HG03175 (cell line): Measurements from ENCODE around the gene PLOD3.

Experiments
- ATAC-seq: cut with Tn5 transposase; IDR thresholded peaks from one replicate; pipeline ENCODE4 v1.9.1; 2021; ENCODE audit warnings: mild to moderate bottlenecking, moderate library complexity; ENCODE audit not compliant: unreplicated experiment

Gene PLOD3

DNA sequence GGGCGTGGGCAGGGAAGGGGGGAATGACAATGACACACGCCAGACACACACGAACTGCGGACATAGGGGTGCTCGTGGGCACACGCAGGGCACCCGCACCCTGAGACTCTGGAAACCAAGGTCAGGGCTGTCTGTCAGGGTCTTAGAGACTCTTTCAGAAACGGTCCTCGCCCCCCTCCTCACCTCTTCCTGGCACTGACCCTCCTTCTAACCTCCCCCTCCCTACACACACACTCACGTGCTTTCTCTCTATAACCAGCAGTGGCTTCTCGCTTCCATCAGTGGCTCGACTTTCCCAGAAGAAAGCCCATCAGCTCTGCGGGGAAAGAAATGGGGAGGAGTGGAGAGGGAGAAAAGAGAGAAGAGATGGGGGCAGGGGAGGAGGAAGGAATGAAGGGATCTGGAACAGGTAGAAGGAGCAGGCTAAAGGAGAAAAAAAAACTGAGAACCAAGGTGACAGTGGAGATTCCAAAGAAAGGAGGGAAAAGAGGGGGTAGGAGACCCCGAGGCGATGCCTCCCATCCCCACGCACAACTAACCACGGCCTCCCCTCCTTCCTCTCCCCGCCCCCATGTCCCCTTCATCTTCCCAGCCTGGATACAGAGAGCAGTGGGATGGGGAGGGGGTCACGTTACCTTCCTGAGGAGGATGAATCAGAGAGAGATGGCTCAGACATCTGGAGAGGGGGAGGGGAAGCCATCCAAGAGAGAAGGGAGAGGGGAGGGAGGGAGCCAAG is 50.3 kb downstream of the PLOD3 start:
- no peak for ATAC-seq

DNA sequence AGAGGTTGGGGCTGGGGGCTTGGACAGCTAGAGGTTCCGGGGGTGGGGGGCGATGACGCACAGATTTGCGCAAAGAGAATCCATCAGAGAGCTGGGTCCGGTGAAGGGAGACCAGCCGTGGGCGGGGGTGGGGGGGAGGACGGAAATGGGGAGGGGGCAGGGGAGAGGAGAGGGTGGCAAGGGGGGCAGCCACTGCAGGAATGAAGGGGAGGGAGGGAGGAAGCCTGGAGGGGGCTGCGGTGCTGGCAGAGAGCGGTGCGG is 50.8 kb downstream of the PLOD3 start:
- ATAC-seq: no peak

DNA sequence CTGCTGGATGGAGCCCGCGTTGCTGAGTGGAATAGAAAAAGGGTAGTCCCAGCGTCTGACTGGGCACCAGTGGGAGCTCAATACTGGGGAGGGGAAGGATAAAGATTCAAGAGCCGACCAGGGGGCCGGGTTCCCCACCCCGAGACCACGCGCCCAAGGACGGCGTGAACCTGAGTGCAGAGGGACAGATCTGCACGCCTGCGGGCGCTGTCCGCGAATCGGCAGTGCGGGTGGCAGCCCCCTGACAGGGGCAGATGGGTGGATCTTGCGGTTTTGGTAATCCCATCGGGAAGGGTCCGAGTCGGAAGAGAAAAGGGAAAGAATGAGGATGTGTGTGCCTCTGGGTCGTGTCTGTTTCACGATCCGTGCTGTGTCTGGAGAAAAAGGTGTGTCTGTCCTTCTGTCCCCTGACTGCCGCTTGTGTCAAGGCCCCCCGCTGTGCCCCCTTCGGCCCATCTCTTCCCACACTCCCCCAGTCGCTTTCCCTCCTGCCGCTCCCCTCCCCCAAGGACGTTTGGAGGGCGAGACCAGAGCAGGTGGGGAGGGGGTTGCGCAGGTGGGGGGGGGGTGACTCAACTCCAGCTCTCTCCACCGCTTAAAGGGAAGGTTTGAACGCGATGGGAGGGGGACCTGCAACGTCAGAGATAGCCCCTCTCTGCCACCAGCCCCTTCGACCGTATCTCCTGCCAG is 51.3 kb downstream of the PLOD3 start:
- no peak for ATAC-seq

DNA sequence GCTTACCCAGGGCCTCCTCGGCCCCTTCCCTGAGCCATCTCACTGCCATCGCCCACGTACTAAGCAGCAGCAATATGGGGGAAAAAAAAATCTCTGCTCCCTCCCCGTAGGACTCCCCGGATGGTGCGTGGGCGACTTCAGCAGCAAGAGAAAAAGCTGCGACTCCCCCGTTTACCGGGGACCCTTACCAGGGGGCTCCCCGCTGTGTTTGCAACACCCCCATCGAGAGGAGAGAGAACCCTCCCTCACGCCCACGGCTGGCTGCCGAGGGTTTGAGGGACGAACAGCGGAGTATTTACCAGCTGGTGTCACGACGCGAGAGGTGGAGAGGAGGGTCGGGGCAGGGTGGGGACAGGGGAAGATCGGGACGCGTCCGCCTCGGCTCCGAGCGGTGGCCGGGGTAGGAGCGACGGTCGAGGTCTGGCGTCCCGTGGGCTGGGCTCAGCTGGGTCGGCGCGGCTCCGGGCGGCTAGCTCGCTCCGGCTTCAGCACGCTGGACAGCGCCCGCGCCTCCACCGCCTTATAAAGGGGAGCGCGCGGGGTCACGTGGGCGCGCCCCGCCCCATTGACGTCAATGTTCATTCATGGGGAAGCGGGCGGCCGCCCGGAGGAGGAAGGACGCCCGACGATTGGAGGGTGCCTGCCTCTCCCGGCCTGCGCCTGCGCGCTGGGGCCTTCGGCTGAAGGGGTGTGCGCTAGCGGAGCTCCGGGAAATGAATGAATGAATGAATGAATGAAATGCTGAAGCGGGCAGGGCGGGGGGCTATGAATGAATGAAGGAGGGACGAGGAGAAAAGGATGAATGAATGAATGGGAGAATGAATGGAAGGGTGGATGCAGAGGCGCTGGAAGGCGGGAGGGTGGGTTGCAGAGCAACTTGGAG is 52.1 kb downstream of the PLOD3 start, which contains the start of gene VGF:
VGF (minus strand) TSS at position 495 of the 883 bp plus-strand sequence. CDS start 726 bp downstream, outside the sequence.
- peak; percentile 66 for ATAC-seq

DNA sequence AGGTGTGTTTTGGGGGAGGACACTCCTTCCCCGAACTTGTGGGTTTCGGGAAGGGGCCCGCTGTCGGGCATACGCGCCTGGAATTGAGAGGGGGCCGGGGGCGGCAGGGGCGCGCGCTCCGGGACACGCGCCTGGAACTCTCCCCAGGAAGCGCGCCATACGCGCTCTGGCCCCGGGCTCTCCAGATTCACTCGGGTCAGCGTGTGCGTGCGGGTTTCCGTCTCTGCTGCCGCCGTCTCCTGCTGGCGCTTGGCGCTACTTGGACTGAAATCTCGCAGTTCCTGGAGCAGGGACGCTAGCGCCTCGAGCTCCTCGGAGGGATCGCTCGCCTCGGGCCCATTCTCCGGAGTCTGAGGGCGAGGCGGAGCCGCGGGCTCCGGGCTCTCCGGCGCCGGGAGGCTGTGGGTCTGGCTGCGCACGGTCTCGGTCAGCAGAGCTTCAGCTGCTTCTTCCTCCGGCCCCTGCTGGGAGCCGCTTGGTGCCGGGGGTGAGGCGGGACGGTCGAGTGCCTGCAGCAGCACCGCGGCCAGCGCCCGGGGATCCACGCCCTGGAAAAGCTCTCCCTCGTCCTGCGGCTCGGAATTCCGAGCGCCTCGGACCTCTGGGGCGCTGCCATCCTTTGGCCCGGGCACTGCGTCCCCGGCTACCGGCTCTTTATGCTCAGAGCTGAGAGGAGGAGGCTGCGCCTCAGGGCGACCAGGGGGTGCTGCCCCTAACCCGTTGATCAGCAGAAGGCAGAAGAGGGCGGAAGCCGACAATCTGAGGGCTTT is 53.1 kb downstream of the PLOD3 start:
- ATAC-seq: no peak

DNA sequence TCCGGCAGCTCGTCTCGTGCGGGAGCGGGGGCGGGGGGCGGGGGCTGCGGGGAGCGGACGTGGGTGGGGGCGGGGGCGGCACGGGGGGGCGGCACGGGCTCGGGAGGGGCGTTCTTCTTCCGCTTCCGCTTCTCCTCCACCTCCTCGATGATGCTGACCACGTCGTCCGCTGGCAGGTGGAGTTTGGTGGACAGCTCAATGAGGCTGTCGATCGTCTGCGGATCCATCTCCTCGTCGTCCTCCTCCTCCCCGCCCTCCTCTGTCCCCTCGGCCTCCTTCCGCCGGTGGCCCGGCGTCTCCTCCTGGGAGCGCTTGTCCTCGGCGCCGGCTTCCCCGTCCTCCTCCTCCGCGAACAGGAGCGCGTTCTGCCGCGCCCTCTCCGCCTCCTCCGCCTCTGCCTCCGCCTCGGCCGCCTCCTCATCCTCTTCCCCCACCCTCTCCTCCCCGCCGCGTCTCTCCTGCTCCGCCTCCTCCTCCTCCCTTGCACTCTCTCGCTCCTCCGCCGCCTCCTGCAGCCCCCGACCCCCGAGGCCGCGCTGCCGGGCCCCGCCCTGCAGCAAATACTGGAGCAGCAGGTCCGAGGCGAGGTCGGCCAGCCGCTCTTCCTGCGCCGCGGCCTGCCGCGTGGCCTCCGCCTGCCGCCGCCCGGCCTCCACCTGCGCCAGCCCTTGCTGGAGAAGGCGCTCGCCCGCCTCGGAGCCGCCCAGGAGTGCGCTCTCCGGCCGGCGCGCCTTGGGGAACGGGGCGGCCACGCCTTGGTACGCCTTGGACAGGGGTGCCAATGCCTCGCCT is 53.9 kb downstream of the PLOD3 start:
- no peak for ATAC-seq

DNA sequence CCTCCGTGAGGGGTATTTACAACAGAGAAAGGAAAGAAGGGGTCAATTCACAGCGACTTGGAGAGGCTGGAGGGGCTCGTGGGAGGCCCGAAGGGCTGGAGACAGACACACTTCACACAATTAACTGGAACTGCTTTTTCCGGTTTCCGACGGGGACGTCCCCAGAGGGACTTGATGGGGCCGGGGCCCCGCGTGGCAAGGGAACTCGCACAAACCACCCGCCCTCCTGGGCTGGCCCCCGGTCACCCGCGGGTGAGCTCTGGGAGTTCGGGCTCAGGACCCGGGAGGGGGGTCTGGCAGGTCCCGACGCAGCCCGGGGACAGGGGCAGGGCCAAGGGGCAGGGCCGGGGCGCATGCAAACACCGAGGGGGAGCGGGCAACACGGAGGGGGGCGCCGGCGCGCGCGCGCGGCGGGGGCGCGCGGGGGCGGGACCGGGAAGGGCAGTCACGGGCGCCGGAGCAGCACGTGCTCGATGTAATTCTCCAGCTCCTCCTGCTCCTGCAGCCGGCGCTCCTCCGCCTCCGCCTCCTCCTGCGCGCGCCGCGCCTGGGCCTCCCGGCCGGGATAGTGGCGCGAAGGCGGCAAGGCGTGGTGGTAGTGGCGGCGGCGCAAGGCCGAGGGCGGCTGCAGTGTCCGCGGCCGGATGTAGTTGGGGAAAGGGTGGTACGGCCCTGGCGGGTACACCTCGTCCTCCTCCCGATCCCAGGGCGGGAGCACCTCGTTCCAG is 54.7 kb downstream of the PLOD3 start:
- no peak for ATAC-seq

DNA sequence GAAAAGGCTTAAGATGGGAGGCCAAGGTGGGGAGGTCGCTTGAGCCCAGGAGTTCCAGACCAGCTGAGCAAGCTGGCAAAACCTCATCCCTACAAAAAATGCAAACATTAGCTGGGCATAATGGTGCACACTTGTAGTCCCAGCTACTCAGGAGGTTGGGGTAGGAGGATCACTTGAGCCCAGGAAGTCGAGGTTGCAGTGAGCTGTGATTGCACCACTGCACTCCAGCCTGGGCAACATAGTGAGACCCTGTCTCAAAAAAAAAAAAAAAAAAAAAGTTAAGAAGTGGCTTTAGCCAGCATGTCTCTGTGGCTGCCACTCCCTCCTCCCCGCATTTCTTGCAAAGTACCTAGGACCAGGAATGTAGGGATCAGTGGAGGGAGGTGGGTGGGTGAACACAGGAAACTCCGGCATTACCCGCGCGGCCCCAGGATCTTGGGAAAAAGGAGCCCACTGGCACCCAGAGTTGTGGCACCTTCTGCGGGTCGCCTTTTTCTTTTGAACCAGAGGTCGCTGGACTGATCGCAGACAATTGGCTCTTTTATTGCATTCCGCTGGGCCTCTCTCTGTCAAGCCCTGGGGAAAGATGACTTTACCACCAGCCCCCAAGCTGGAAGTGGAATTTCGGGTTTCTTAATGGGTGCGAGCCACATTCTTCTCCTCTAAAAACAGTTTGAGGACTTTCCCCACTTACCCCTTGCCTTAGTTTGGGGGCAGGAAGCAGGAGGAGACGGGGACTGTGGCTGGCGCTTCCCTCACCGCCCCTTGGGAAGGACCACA is 55.5 kb downstream of the PLOD3 start:
- no peak for ATAC-seq

DNA sequence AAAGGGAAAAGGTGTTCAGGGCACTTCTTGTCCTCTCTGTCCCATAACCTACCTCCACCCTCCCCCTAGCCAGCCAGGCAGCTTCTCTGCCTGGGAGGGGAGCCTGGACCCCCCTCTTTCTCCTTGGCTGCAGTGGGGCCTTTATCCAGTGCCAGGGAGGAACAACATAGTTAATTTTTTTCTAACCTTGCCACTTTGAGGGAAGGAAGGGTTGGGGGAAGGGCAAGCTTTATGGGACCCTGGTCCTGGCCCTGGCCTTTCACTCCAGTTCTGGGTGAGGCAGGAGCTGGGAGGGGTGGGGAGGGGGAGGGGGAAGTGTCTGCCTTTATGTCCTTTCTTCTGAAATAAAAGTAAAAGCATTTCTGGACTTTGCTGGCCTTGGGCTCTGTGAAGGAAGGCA is 56.5 kb downstream of the PLOD3 start:
- ATAC-seq: no peak

DNA sequence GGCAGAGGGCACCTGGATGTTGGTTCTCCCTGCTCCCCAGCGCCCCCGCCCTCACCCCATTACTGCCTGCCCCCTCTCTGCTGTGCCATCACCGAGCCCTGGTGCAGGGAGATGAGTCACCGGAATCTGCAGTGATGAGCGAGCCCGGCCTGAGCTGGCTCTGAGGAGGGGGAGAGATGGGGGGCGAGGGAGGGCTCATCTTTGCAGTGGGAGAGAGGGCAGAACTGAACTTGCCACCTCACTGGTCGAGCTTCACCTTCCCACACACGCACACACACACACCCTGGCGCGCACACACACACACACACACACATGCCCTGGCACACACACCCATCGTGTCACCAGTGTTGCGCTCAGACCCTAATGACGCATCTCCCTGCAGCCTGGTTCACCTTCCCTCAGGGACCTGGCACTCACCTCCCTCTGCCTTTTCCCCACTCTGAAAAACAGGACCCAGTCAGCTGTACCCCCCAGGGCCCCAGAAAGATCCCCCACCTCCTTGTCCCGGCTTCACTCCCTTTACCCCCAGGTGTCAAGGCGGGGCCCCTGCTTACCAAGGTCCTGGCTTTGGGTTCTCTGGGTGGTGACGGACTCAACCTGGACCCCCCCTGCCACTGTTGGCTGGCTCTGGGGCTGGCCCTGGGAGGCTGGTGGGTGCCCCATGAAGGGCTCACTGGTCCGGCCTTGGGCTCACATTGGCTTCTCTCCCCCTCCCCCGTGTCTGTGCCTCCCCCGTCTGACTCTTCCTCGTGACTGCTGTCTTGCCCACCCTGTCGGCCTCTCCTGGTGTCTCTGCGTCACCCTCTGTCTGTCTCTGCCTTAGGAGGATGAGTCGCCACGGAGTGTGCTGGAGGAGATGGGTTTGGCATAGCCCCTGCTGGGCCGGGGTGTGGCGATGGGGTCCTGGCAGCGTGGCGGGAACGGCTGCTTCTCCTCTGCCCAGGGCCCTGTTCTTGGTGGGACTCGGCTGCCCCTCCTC is 57.4 kb downstream of the PLOD3 start:
- no peak for ATAC-seq

DNA sequence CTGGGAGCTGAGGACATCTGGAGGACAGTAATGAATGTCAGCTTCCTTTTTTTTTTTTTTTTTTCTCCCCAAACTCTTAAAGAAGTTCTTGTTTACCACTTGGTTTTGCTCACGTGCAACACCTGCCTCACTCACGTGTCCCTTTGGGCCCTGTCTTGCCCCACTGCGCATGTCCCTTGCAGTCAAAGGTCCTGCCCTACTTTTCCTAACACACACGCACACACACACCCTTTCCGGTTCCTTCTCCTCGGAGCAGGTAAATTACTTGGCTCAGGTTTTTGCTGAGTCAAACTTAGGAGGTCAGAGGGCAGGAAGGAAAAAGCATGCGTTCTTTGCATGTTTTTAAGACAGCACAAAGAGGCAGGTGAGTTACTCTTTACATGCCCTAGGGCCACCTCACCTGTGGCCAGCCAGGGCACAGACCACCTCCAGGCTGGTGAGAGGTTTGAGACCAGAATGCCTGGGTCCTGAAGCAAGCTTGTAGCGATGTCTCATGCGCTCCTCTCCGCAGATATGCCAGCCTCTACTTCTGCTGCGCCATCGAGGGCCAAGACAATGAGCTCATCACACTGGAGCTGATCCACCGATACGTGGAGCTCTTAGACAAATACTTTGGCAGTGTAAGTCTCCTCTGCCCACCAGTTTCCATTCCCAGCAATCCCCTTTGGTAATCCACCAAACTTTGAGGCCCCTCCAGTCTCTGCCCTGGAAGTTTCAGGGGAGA is 60.4 kb downstream of the PLOD3 start:
- ATAC-seq: no peak

DNA sequence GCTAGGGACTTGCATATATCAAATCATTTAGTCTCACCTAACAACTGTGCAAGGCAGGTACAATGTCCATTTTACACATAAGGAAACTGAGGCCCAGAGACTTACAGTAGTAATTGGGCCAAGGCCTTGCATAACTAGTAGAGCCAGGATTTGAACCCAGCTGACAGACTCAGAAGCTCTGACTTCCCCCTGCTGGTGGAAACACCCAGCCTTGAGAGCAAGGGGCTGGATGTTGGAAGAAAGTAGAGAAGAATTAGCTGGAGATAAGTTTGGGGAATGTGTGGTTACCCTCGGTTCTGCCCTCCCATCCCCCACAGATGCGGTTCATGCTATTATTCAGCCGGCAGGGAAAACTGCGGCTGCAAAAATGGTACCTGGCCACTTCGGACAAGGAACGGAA is 61.1 kb downstream of the PLOD3 start:
- no peak for ATAC-seq
